GM19099 (cell line): Measurements from ENCODE around the gene FKBP4.

ENCODE experiments used
- POLR2A ChIP-seq: IDR thresholded peaks from 3 replicates; pipeline ENCODE4 v1.6.1; 2011; ENCODE audit warnings: low read depth; ENCODE audit not compliant: insufficient read length; ENCODE audit errors: extremely low read depth

Gene FKBP4

DNA sequence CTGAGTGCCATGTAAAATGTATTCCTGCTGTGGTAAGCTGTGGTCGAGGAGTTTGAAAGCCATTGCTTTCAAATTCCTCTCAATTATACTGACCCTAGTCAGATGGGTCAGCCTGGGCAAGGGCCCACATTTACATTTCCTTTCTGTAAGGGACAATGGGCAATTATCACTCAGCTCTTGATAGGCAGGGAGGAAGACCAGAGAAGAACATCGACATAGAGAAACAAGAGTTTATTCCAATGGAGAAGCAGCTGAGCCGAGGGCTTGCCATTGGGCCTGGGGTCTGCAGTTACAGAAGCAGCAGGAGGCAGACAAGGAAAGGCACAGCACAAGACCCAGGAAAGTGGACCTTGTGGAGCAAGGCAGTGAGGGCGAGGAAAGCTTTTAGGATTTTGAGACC lies 30.4 kb downstream of the FKBP4 start:
- no peak for TF ChIP-seq POLR2A

DNA sequence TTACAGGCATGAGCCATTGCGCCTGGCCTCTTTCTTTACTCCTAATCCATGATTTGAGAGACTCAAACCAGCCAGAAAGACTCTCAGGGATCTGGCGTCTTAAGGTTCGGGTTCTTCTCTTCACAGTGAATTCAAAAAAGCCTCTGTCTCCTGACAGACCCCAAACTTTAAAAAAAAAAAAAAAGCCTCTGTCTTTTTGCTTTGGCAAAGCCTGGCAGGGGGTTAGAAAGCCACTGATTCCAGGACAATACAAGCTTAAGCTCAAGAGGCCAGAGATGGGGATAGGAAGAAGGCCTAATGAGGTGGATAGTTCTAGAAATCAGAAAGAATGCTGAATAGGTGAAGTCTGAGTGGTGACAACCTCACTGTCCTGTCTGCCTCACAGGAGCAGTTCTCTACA lies 31.3 kb downstream of the FKBP4 start:
- no peak for TF ChIP-seq POLR2A

DNA sequence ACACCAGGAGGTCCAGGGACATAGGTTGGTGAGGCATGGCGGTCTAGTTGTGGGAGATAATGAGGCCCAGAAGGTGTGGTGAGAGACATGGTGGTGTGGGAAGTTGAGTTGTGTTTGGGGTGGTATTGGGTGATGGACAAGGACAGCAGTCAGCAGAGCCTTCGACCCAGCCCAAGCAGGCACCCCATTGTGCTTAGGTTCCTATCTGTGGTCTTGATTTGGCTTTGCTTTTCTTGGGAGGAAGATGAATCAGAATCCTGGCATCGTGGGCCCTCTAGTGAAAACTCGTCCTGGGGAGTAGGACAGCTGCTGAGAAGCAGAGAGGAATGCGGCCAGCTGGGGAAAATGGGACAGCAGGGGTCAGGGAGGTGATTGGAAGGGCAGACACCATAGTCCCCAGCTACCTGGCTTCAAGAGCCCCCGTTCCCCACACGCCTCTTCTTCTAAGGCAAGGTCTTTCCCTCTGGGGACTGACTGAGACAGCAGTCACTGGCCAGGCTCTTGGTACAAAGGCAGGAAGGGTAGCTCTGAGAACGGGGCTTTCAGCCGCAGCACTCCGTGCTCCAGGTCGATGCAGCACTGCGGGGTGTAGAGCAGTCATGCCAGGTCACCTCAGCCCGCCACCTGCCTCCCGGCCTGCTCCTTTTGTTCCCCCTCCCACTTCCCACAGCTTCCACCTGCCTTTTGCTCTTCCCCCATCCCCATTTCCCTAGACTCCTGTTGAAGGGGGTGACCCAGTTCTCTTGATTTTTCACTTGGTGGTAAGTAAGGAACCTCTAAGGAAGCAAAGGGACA lies 32.1 kb downstream of the FKBP4 start:
- TF ChIP-seq POLR2A = no peak

DNA sequence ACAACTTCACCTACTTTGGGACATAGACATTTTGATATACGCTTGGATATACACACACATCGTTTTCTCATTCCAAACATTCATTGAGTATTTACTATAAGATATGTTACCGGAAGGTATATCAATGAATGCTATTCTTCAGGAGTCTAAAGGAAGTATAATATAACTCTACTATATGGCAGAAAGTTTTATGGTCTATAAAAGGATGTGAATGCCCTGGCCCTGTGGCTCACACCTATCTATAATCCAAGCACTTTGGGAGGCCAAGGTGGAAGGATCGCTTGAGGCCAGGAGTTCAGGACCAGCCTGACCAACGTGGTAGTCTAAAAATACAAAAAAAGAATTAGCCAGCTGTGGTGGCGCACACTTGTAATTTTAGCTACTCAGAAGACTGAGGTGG lies 34.5 kb downstream of the FKBP4 start:
- TF ChIP-seq POLR2A = no peak

DNA sequence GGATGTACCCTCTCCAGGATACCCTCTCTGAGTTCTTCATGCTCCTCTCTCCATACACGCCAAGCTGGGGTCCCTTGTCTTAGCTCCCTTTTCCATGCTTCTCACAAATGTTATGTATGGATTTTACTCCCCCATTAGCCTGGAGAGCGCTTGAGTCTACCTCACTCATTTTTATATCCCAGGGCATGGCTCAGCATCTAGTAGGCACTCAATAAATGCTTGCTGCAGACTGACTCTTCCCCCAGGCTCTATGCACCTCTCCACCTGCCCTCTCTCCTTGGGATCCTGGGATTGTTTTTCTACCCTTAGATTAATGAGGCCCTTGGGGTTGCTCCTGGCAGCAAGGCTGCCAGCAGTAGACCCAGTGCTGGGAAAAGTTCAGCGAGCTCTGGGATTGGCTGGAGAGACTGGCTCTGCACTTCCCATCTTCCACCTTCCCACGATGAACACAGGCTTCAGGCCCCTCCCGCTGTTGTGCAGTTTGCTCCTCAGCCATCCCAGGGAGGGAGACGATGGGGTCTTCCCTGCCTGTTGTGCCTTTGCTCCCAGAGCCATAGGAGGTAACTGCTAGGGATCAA lies 37.9 kb downstream of the FKBP4 start:
- no peak for TF ChIP-seq POLR2A

DNA sequence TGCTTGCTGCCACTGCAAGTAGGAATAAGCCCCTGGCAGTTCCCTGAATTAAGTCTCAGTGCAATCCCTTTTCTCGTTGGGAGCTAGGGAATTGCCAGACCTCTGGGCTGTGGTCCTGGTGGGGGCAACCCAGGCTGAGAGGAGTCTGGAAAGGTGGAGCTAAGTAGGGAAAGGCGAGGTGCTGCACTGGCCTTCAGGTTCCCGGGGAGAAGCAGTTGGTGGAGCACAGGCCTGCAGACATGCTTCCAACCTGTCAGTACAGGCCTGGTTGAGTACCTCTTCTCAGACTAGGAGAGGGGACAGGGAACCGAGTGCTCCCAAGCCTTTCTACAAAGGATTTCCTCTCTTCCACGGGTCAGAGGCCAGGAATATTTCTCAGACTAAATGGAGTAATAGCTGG lies 38.6 kb downstream of the FKBP4 start:
- no peak for TF ChIP-seq POLR2A

DNA sequence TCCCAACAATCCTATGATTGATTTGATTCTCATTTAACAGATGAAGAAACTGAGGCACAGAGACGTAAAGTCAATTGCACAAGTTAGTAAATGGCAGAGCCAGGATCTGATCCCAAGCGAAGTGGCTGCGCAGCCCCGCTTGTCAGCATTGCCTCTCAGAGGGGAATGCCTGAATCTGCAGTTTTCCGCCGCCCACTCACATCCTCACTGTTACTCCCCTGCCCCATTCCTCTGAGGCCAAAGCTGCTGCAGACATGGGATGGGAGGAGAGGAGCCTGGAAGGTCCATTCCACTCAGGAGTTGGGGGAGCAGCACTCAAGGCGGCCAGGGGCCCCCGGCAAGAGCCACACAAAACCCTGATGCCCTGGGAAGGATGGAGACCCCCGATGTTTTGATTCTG lies 39.0 kb downstream of the FKBP4 start:
- TF ChIP-seq POLR2A = no peak

DNA sequence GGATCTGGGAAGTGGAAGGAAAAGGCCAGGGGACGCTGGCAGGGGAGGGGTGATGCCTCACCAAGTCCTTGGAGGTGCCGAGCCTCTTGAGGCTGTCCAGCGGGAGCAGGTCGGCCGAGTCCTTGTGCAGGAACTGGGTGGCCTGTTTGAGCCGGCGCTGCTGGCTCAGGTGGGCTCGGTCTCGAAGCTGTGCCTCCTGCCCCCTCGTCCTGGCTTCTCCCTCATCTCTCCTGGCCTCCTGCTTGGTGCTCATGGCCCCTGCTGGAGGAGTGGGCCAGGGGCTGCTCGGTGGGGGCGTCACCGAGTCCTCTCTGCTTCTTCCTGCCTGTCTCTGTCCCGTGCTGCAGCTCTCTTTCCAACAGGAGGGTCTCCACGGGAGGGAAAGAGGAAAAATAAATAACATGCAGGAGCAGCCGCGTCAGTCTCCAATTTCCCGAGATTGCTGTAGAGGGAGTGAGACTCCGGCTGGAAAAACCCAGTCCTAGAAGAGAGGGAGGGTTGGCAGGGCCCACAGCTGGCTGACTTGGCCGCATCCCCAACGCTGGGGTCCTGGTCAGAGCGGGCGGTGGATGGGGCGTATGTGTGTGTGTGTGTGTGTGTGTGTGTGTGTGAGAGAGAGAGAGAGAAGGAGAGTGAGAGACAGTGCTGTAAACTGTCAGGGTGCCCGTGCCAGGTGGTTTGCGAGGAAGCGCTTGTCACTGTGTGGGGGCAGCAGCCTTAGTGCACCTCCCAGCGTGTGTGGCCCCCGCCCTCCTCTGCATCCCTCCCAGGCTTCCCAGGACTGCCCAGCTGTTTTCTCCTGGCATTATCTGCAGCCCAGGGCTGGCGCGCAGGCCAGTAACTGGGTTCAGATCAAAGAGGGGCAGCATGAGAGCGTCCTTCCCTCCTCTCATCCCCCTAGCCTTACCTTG lies 40.1 kb downstream of the FKBP4 start, which contains the start of gene NRIP2:
Gene NRIP2 (minus strand): TSS at position 455 of the 911 bp plus-strand sequence. CDS start 52 bp downstream, at position 403.
- TF ChIP-seq POLR2A = no peak

DNA sequence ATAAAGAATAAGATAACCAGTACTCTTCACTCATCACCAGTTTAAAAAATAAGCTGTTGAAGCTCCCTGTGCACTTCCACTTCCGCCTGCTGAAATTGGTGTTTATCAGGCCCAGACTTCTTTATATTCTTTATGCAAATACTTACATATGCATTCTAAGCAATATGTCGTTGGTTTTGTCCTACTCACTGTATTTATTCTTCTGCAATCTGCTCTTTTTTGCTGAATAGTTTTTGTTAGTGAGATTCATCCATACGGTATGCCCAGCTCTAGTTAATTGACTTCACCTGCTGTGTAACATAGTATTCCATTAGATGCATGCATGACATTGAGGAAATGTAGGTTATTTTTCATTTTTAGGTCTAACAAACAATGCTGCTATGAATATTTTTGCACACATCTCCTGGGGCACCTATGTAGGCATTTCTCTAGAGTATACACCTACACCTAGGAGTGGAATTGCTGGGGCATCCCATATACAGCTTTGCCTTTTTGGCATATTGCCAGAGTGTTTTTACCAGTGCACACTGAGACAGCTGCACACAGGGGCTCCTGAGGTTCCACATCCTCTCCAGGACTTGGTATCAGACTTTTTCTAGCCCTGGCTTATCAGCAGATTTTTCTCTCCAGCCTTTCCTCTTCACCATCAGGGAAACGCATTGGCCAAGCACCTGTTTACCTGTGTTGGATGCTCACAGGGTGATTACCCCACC lies 41.1 kb downstream of the FKBP4 start:
- TF ChIP-seq POLR2A = no peak

DNA sequence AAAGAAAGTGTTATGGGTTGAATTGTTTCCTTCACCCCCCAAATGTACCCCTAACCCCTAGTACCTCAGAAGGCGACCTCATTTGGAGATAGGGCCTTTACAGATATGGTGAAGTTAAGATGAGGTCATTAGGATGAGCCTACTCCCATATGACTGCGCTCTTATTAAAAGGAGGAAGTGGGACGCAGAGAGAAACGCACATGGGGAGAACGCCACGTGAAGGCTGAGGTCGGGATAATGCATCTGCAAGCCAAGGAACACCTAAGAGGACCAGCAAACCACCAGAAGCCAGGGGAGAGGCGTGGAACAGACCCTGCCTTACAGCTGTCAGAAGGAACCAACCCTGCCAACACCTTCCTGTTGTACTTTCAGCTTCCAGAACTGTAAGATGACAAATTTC lies 41.8 kb downstream of the FKBP4 start:
- no peak for TF ChIP-seq POLR2A

DNA sequence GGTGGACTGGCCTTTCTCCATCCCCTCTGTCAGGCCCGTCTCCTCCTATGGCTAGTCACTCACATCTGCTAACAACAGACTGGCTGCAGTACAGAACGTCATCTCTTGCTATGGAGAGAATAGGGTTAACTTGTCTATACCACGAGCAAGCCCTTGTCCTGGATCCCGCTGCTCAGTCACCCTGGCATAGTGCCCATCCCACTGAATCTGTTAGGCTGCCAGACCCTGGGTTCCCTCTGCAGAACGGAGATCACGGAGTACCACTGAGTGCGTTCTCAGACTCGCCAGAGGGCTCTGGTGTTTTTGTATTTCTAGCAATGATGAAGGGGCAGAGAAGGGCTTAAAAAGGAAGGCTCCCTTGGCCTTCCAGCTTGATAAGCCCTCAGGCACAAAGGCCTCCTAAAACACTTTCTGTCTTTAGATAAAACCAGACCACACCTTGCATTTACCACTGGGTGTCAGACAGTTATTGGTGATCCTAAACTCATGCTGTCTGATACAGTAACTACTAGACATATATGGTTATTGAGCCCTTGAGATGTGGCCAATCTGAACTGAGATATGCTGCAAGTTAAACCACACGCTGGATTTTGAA lies 46.4 kb downstream of the FKBP4 start:
- TF ChIP-seq POLR2A = no peak

DNA sequence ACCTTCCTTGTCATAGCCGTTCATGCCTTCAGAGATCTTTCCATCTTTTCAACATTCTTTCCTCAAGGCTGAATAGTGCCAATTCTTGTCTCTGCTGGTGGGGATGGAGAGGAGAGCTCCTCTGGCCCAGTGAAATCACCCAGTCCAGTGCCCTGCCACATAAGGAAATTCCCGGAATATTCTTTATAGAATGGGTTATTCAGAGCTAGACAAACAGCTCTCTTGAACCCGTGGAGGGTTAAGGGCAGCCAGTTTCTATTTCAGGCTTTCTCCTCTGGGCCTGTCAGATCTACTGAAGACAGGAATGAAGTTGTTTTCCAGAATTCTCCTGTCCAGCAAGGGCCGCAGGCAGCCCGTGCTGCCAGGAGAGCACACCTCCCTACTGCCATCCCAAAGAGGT lies 48.2 kb downstream of the FKBP4 start:
- no peak for TF ChIP-seq POLR2A

DNA sequence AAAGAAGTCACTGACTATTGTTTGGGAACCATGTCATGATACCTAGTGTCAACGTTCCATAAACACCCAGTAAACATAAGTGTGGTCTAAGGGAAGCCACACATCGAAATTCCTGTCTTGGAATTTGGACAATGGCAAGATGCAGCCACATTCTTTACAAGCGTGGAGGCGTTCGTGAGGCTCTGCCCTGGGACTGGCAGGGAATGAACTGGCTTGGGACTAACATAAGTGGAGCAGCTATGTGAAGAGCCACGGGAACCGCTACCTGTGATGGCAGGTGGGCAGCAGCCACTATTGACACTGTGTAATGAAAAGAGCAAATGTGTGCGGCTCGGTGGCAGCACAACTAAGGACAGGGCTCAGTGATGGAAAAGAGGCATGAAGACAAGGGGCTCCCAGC lies 50.0 kb downstream of the FKBP4 start:
- TF ChIP-seq POLR2A = no peak

DNA sequence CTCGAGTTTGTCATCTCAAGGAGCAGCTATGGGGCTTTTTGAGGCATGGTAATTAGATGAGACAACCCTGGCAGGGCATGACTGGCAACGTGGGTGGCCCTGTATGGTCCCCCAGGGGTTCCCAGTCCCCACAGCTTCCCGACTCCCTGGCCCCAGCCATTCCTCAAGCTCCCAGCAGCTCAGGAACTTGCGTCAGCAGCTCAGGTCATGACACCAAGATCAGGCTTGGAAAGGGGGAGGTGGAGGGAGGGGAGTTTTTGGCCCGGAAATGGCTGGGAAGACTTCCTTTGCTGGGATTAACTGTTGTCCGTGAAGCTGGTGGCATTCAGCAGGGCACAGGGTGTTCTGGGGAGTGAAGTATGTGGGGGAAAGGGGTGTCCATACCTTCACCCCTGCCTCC lies 50.5 kb downstream of the FKBP4 start:
- TF ChIP-seq POLR2A = no peak
